GM18520 (cell line): ENCODE data around the gene TMEM128.
A peak's percentile ranks its signal among the peaks of the same experiment; 100 is the strongest.
"Not testable (repeated sequence)": the region's sequence is repeated elsewhere in the genome, so short reads cannot be mapped to it uniquely, and the experiment has no call there.

Source experiments
- ATAC-seq: cut with Tn5 transposase; IDR thresholded peaks from one replicate; pipeline ENCODE4 v1.9.1; 2021; ENCODE audit not compliant: unreplicated experiment

Gene TMEM128, protein sequence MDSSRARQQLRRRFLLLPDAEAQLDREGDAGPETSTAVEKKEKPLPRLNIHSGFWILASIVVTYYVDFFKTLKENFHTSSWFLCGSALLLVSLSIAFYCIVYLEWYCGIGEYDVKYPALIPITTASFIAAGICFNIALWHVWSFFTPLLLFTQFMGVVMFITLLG

GRCh38 chr4:4248029-4248884, at the start of gene TMEM128:
TSS of gene TMEM128 (minus strand) at chr4:4248223. CDS start at chr4:4248202, 21 bp downstream.
- peak; percentile 86 for ATAC-seq

- ATAC-seq: no peak
Observed at GRCh38 chr4:4296283-4296846, 48.3 kb upstream of the TMEM128 start.

- no peak for ATAC-seq
Observed at GRCh38 chr4:4293279-4293678, 45.3 kb upstream of the TMEM128 start.

GRCh38 chr4:4289941-4290850, 42.2 kb upstream of the TMEM128 start, which contains the start of the genes LYAR and ZBTB49:
TSS of gene LYAR (minus strand) at chr4:4290154. CDS start at chr4:4283742, 6,412 bp downstream.
TSS of gene ZBTB49 (plus strand) at chr4:4290251. CDS start at chr4:4299946, 9,695 bp downstream.
- ATAC-seq: peak; percentile 65

- ATAC-seq: peak; percentile 6
Observed at GRCh38 chr4:4289597-4289940, 41.5 kb upstream of the TMEM128 start.

DNA sequence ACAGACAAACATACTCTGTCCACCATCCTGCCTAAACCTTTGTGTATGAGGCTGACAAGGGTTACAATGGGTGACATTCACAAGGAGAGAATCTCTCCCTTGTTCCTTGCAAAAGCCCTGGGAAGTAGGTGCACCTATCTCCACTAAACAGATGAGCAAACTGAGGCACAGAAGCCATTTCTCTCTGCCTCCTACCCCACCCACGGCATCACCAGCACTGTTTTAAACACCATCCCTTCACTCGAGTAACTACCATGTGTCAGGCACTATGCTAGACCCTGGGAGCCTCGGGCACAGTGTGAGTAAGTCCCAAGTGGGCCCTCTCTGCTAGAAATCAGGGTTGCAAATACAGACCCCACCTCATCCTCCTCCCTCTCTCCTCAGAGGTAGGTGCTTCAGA, 41.0 kb upstream of the TMEM128 start:
- no peak for ATAC-seq

DNA sequence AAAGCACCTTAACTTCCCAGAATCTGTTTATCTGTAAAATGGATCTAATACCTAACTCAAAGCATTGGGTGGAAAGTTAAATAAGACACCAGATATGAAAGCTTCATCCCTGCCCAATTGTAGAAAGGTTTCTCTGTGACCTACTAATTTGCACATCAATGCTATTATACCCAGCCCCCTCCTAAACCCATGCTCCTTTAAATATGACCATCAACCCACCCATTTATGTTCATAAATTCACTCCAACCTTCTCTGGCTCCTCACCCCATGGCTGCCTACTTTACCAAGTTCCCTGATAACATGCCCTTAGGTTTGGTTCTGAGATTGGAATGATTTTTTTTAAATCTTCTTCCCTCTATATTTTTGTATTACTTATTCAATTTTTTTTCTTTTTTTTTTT, 40.1 kb upstream of the TMEM128 start:
- ATAC-seq: no peak

DNA sequence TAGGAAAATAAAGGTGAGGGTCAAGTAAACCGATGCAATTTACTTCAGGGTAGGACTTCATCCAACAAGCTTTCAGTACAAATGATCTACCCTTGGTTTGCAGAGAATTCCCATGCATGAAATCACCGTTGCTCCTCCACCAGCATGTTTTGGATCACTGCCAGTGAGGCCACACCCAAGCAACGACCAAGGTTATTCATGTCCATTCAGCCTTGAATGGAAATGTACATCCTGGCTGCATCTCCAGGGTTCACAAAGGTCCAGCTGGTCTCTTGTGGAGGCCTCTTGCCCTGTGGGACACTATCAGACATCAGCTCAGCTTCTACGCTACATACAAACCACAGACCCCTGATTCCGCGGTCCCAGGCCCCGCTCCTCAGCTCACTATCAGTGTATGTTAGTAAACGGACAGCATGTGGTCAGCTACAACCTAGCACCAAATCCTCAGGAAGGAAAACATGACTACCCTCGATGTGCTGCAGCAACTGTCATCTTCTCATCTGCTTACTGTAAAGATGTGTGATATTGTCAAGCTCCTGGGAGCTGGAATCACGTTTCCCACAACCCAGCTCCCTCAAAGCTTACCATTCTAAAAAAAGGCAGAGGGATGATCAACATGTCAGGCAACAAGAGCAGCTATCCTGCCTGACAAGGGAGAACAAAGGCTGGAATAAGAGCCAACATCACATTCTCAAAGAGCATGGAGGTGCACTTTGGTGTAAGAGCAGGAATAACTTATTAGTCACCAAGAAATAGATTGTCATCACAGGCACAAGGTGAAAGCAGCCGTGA, 37.0 kb upstream of the TMEM128 start:
- ATAC-seq: no peak

DNA sequence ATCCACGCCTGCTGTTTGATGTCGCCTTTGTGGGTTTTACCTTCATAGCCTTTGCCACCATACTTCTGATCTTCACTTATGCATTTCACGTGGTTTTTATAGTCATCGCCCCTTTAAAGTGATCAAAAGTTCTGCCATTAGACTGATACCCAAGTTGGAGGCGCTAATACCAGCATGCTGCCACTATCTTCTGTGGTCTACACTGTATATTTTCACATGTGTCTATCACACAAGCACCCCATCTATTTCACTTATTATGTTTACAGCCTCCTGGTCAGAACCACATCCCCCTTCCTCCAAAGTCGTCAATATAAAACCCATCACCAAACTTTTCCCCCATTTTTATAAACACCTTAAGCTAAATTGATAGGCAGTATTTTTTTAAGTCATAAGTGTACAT, 33.8 kb upstream of the TMEM128 start:
- ATAC-seq: no peak

DNA sequence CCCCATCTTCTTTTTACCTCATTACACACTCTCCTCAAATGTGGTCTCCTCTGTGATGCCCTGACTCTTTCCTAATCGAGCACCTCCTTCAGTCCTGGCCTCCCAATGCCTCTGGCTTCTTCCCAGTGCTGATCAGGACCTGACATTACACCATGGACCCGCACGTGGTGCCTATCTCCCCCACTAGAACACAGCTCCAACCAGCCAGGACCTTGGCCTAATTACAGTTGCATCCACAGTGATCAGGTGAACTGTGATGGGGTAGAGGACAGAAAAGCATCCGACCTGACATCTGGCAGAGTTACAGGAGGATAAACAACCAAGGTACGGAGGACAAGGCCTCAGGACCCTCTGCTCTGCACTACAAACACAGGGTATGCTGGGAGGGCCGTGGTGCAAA, 29.5 kb upstream of the TMEM128 start:
- no peak for ATAC-seq

DNA sequence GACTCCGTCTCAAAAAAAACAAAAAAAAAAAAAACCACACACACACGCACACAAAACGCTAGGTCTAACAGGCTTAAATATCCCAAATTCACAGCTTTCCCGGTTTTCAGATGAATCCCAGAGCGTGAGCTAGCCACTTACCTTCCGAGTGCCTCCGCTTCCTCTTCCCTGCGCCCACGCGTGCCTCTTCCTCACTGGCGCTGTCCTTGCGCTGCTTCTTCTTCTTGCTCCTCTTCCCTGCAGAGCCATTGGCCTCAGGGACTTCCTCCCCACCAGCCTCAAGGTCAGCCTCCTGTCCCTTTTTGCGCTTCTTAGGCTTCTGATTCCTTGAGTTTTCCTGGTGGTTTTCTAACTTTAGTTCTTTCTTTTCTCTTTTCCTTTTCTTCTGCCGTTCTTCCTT, 26.2 kb upstream of the TMEM128 start:
- no peak for ATAC-seq

- ATAC-seq: no peak
Observed at GRCh38 chr4:4271912-4272311, 23.9 kb upstream of the TMEM128 start.

DNA sequence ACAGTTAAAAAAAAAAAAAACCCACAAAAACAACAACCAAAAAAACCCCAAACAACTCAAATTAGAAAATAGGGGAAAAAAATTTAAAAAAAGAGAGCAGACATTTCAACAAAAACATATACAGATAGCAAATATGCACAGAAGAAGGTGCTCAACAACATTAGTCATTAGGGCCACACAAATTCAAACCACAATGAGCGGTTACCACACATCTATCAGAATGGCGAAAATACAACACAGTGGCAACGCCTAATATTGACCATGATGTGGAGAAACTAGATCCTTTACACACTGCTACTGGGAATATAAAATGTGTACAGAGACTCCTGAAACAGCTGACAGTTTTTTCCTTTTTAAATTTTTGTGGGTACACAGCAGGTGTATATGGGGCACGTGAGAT, 22.5 kb upstream of the TMEM128 start:
- ATAC-seq: no peak

DNA sequence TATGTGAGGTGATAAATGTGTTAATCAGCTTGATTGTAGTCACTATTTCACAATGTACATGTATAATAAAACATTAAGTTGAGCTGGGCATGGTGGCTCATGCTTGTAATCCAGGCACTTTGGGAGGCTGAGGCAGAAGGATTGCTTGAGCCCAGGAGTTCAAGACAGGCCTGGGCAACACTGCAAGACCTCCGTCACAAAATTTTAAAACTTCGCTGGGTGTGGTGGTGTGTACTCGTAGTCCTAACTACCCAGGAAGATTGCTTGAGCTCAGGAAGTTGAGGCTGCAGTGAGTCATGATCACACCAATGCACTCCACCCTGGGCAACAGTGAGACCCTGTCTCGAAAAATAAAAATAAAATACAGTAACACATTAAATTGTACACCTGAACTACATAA, 21.8 kb upstream of the TMEM128 start:
- no peak for ATAC-seq

- no peak for ATAC-seq
Observed at GRCh38 chr4:4269331-4269731, 21.3 kb upstream of the TMEM128 start.

- no peak for ATAC-seq
Observed at GRCh38 chr4:4268776-4269175, 20.8 kb upstream of the TMEM128 start.

GRCh38 chr4:4267981-4268380, 20.0 kb upstream of the TMEM128 start:
- no peak for ATAC-seq

- ATAC-seq: no peak
Observed at GRCh38 chr4:4260185-4260751, 12.2 kb upstream of the TMEM128 start.

- no peak for ATAC-seq
Observed at GRCh38 chr4:4259484-4260100, 11.6 kb upstream of the TMEM128 start.

DNA sequence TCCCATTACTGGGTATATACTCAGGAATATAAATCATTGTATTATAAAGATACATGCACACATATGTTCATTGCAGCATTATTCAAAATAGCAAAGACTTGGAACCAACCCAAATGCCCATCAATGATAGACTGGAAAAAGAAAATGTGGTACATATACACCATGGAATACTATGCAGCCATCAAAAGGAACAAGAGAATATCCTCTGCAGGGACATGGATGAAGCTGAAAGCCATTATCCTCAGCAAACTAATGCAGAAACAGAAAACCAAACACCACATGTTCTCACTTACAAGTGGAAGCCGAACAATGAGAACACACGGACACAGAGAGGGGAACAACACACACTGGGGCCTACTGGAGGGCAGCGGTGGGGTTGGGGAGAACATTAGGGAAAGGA, 9.7 kb upstream of the TMEM128 start:
- ATAC-seq: not testable (repeated sequence)
